Central memory CD8-positive, alpha-beta T cell (primary cell): ENCODE measurements around the gene CAMK2D.

Experiments used
- ATAC-seq: fragments of 150-1000 bp; cut with Tn5 transposase; replicated peaks from 2 replicates; pipeline ENCODE4 v1.10.0; 2022; ENCODE audit warnings: mild to moderate bottlenecking, moderate FRiP score, moderate number of reproducible peaks; ENCODE audit not compliant: poor library complexity, severe bottlenecking; ENCODE audit errors: extremely low read depth
- DNase-seq, 2 donors: peaks; one replicate each; pipeline ENCODE4 v3.0.0; 2021; ENCODE audit warnings: low spot score in 2 of 2
- H3K27ac Mint-ChIP-seq: one replicate; pipeline ENCODE4 v1.8.0; 2022; ENCODE audit warnings: low read depth, mild to moderate bottlenecking, moderate library complexity, mixed read lengths
- H3K27me3 Mint-ChIP-seq: one replicate; pipeline ENCODE4 v1.8.0; 2022; ENCODE audit warnings: mixed read lengths
- H3K36me3 Mint-ChIP-seq: one replicate; pipeline ENCODE4 v1.8.0; 2022; ENCODE audit warnings: mild to moderate bottlenecking, moderate library complexity, mixed read lengths; ENCODE audit not compliant: insufficient read depth
- H3K4me1 Mint-ChIP-seq: one replicate; pipeline ENCODE4 v1.8.0; 2022; ENCODE audit warnings: mixed read lengths
- H3K4me3 Mint-ChIP-seq: one replicate; pipeline ENCODE4 v1.8.0; 2022; ENCODE audit warnings: mild to moderate bottlenecking, moderate library complexity, mixed read lengths
- H3K9me3 Mint-ChIP-seq: one replicate; pipeline ENCODE4 v1.8.0; 2022; ENCODE audit warnings: mixed read lengths

CAMK2D gene

GRCh38 chr4:113524096-113524495, 237.4 kb downstream of the CAMK2D start:
- no peak overlapping the region for H3K27ac Mint-ChIP-seq

GRCh38 chr4:113522433-113522832, 239.1 kb downstream of the CAMK2D start:
- no peaks in the 10 kb centered on the region for H3K27me3 Mint-ChIP-seq
- H3K9me3 Mint-ChIP-seq: no peaks in the 10 kb centered on the region
- H3K4me3 Mint-ChIP-seq: no peak overlapping the region
- no peaks in the 10 kb centered on the region for H3K4me1 Mint-ChIP-seq
- H3K36me3 Mint-ChIP-seq: peaks cover 15% of the 10 kb centered on the region
- DNase-seq (no peak), ATAC-seq (no peak)
- H3K27ac Mint-ChIP-seq: no peak overlapping the region

More at GRCh38 chr4:113524096-113524495, 237.4 kb downstream of the CAMK2D start:
- H3K4me1 Mint-ChIP-seq: no peaks in the 10 kb centered on the region
- DNase-seq: no peak
- no peaks in the 10 kb centered on the region for H3K9me3 Mint-ChIP-seq
- H3K27me3 Mint-ChIP-seq: no peaks in the 10 kb centered on the region
- H3K4me3 Mint-ChIP-seq: no peak overlapping the region
- ATAC-seq: no peak
- peaks cover 10% of the 10 kb centered on the region for H3K36me3 Mint-ChIP-seq

- ATAC-seq (no peak), DNase-seq (no peak)
- no peaks in the 10 kb centered on the region for H3K27me3 Mint-ChIP-seq
- no peaks in the 10 kb centered on the region for H3K4me1 Mint-ChIP-seq
- peaks cover 31% of the 10 kb centered on the region for H3K36me3 Mint-ChIP-seq
- H3K4me3 Mint-ChIP-seq: no peak overlapping the region
- no peaks in the 10 kb centered on the region for H3K9me3 Mint-ChIP-seq
- no peak overlapping the region for H3K27ac Mint-ChIP-seq
These were observed 248.2 kb downstream of the CAMK2D start for GRCh38 chr4:113513382-113513781.

GRCh38 chr4:113512880-113513279, 248.7 kb downstream of the CAMK2D start:
- Mint-ChIP-seq H3K4me3 (no peak overlapping the region), H3K36me3 (peaks cover 33% of the 10 kb centered on the region), H3K4me1 (no peaks in the 10 kb centered on the region), H3K27ac (no peak overlapping the region), H3K9me3 (no peaks in the 10 kb centered on the region), H3K27me3 (no peaks in the 10 kb centered on the region)
- no peak for DNase-seq
- ATAC-seq: no peak

- H3K4me1 Mint-ChIP-seq: no peaks in the 10 kb centered on the region
- no peak for ATAC-seq
- H3K36me3 Mint-ChIP-seq: peaks cover 33% of the 10 kb centered on the region
- H3K9me3 Mint-ChIP-seq: no peaks in the 10 kb centered on the region
- H3K27me3 Mint-ChIP-seq: no peaks in the 10 kb centered on the region
- H3K4me3 Mint-ChIP-seq: no peak overlapping the region
- H3K27ac Mint-ChIP-seq: no peak overlapping the region
- DNase-seq: no peak
These were observed 249.6 kb downstream of the CAMK2D start for GRCh38 chr4:113511944-113512343.

GRCh38 chr4:113509851-113510250, 251.7 kb downstream of the CAMK2D start:
- no peaks in the 10 kb centered on the region for H3K27me3 Mint-ChIP-seq
- DNase-seq (no peak), ATAC-seq (no peak)
- no peak overlapping the region for H3K4me3 Mint-ChIP-seq
- no peaks in the 10 kb centered on the region for H3K4me1 Mint-ChIP-seq
- no peak overlapping the region for H3K27ac Mint-ChIP-seq
- peaks cover 31% of the 10 kb centered on the region for H3K36me3 Mint-ChIP-seq
- no peaks in the 10 kb centered on the region for H3K9me3 Mint-ChIP-seq

- Mint-ChIP-seq H3K36me3 (peaks cover 15% of the 10 kb centered on the region), H3K4me3 (no peak overlapping the region), H3K27ac (no peak overlapping the region), H3K4me1 (no peaks in the 10 kb centered on the region), H3K27me3 (no peaks in the 10 kb centered on the region), H3K9me3 (no peaks in the 10 kb centered on the region)
- ATAC-seq (no peak), DNase-seq (no peak)
These were observed 256.5 kb downstream of the CAMK2D start for GRCh38 chr4:113505044-113505443.

GRCh38 chr4:113504422-113504821, 257.1 kb downstream of the CAMK2D start:
- Mint-ChIP-seq H3K36me3 (peaks cover 15% of the 10 kb centered on the region), H3K4me1 (no peaks in the 10 kb centered on the region), H3K27me3 (no peaks in the 10 kb centered on the region), H3K9me3 (no peaks in the 10 kb centered on the region), H3K4me3 (no peak overlapping the region), H3K27ac (no peak overlapping the region)
- DNase-seq: no peak
- no peak for ATAC-seq

- peaks cover 15% of the 10 kb centered on the region for H3K36me3 Mint-ChIP-seq
- no peak for ATAC-seq
These were observed 257.8 kb downstream of the CAMK2D start for GRCh38 chr4:113503691-113504090.

GRCh38 chr4:113502906-113503305, 258.6 kb downstream of the CAMK2D start:
- Mint-ChIP-seq H3K36me3 (peaks cover 12% of the 10 kb centered on the region), H3K27ac (no peak overlapping the region), H3K4me1 (no peaks in the 10 kb centered on the region), H3K9me3 (no peaks in the 10 kb centered on the region), H3K27me3 (no peaks in the 10 kb centered on the region), H3K4me3 (no peak overlapping the region)
- no peak for DNase-seq
- ATAC-seq: no peak

More at GRCh38 chr4:113503691-113504090, 257.8 kb downstream of the CAMK2D start:
- H3K27ac Mint-ChIP-seq: no peak overlapping the region
- no peak for DNase-seq
- H3K4me3 Mint-ChIP-seq: no peak overlapping the region
- no peaks in the 10 kb centered on the region for H3K4me1 Mint-ChIP-seq
- no peaks in the 10 kb centered on the region for H3K9me3 Mint-ChIP-seq
- H3K27me3 Mint-ChIP-seq: no peaks in the 10 kb centered on the region

GRCh38 chr4:113502476-113502875, 259.1 kb downstream of the CAMK2D start:
- no peaks in the 10 kb centered on the region for H3K4me1 Mint-ChIP-seq
- H3K9me3 Mint-ChIP-seq: no peaks in the 10 kb centered on the region
- H3K4me3 Mint-ChIP-seq: no peak overlapping the region
- H3K36me3 Mint-ChIP-seq: peaks cover 11% of the 10 kb centered on the region
- H3K27me3 Mint-ChIP-seq: no peaks in the 10 kb centered on the region
- no peak for ATAC-seq
- H3K27ac Mint-ChIP-seq: no peak overlapping the region
- no peak for DNase-seq

GRCh38 chr4:113500424-113500823, 261.1 kb downstream of the CAMK2D start:
- Mint-ChIP-seq H3K4me1 (no peaks in the 10 kb centered on the region), H3K27ac (no peak overlapping the region), H3K4me3 (no peak overlapping the region), H3K36me3 (peaks cover 15% of the 10 kb centered on the region), H3K27me3 (no peaks in the 10 kb centered on the region), H3K9me3 (no peaks in the 10 kb centered on the region)
- no peak for ATAC-seq
- no peak for DNase-seq

GRCh38 chr4:113499696-113500095, 261.8 kb downstream of the CAMK2D start:
- DNase-seq (no peak), ATAC-seq (no peak)
- no peaks in the 10 kb centered on the region for H3K4me1 Mint-ChIP-seq
- no peaks in the 10 kb centered on the region for H3K9me3 Mint-ChIP-seq
- H3K36me3 Mint-ChIP-seq: peaks cover 16% of the 10 kb centered on the region
- no peak overlapping the region for H3K27ac Mint-ChIP-seq
- H3K4me3 Mint-ChIP-seq: no peak overlapping the region
- H3K27me3 Mint-ChIP-seq: no peaks in the 10 kb centered on the region

- H3K4me3 Mint-ChIP-seq: no peak overlapping the region
- DNase-seq (no peak), ATAC-seq (no peak)
- no peaks in the 10 kb centered on the region for H3K9me3 Mint-ChIP-seq
- no peaks in the 10 kb centered on the region for H3K4me1 Mint-ChIP-seq
- no peaks in the 10 kb centered on the region for H3K27me3 Mint-ChIP-seq
- H3K27ac Mint-ChIP-seq: no peak overlapping the region
- peaks cover 14% of the 10 kb centered on the region for H3K36me3 Mint-ChIP-seq
These were observed 262.4 kb downstream of the CAMK2D start for GRCh38 chr4:113499166-113499565.
